Measurements from ENCODE around the gene SETX. TPM values are rescaled to one million over a fixed set of nuclear protein-coding genes. Genes with fewer than 3 reads are reported as not detected.

SETX gene
- polyA plus RNA-seq, 1 experiment: 31.5 TPM

- no peak overlapping the region for H3K27ac ChIP-seq (ENCODE audit: low read depth, low read length)
- peaks cover 71% of the 10 kb centered on the region for H3K27me3 ChIP-seq (ENCODE audit: control insufficient read depth, insufficient read depth, low read length)
- CTCF ChIA-PET: interaction anchor here (0.5 to 9.1 kb wide), 45 partner anchors 10 to 614 kb away, joined by 3 to 154 read pairs (median 3); no protein-coding TSS in a partner anchor
- POLR2A ChIA-PET: no interaction called here
- peak; percentile 96 for TF ChIP-seq CTCF (IDR thresholded peaks at IDR 0.05; ENCODE audit: low read depth, low read length)
- no peak overlapping the region for H3K4me3 ChIP-seq (ENCODE audit: low read depth, low read length)
- peak; percentile 30 for DNase-seq (ENCODE audit: low read depth, low spot score)
- H3K9me3 ChIP-seq (ENCODE audit: control insufficient read depth, insufficient read depth, low read length): no peaks in the 10 kb centered on the region; the same call in 1 of the 2 replicates
Measured at GRCh38 chr9:132235894-132236661, 118.7 kb downstream of the SETX start.

DNA sequence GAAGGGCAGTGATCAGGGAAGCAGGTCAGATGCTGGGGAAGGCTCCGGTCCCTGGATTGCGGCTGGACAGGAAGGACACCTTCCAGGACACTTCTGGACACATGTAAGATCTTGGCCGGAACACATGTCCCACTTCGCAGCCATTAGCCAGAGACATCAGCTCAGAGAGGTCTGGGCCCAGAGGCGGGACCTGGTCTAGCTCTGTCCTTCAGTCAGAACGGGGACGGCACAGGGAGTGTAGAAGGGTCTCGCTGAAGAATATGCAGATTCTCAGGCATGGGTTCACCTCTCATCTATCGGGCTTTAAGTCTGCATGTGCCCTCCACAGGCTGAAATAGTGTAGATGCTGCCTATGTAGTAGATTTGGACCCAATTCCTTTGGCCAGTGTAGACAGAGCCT, 119.7 kb downstream of the SETX start:
- no peak for TF ChIP-seq CTCF (IDR thresholded peaks at IDR 0.05; ENCODE audit: low read depth, low read length)
- POLR2A ChIA-PET: no interaction called here
- no peaks in the 10 kb centered on the region; the same call in 1 of the 2 replicates for H3K9me3 ChIP-seq (ENCODE audit: control insufficient read depth, insufficient read depth, low read length)
- no peak for DNase-seq (ENCODE audit: low read depth, low spot score)
- H3K4me3 ChIP-seq (ENCODE audit: low read depth, low read length): no peak overlapping the region
- CTCF ChIA-PET: interaction anchor here (1.2 to 9.1 kb wide), 7 partner anchors 12 to 473 kb away, joined by 3 to 154 read pairs (median 10); no protein-coding TSS in a partner anchor
- no peak overlapping the region for H3K27ac ChIP-seq (ENCODE audit: low read depth, low read length)
- peaks cover 64% of the 10 kb centered on the region for H3K27me3 ChIP-seq (ENCODE audit: control insufficient read depth, insufficient read depth, low read length)

DNA sequence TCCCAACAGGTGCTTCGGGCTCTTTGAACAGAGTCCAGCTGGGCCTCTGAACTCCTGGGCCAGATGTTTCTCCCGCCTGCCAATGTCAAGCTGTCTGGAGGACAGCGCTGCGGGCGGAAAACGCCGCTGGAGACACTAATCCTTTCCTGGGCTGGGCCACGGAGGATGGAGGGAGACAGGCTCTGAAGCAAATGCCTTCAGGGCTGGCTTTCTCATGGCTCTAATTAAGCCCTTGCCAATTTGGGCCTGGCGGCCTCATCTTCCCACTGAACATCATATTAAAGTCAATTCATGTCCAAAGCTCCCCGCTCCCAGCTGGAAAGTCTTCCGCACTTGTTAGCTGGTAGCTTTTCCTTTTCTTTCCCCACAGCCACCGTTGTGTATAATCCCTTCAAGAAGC, 120.3 kb downstream of the SETX start:
- POLR2A ChIA-PET: no interaction called here
- Histone ChIP-seq H3K27me3 (ENCODE audit: control insufficient read depth, insufficient read depth, low read length) (peaks cover 59% of the 10 kb centered on the region), H3K27ac (ENCODE audit: low read depth, low read length) (no peak overlapping the region), H3K9me3 (ENCODE audit: control insufficient read depth, insufficient read depth, low read length) (no peaks in the 10 kb centered on the region; the same call in 1 of the 2 replicates), H3K4me3 (ENCODE audit: low read depth, low read length) (no peak overlapping the region)
- no peak for DNase-seq (ENCODE audit: low read depth, low spot score)
- TF ChIP-seq CTCF (IDR thresholded peaks at IDR 0.05; ENCODE audit: low read depth, low read length): no peak
- CTCF ChIA-PET: interaction anchor here (0.6 to 9.1 kb wide), 5 partner anchors 17 to 485 kb away, joined by 3 to 154 read pairs (median 4); no protein-coding TSS in a partner anchor

DNA sequence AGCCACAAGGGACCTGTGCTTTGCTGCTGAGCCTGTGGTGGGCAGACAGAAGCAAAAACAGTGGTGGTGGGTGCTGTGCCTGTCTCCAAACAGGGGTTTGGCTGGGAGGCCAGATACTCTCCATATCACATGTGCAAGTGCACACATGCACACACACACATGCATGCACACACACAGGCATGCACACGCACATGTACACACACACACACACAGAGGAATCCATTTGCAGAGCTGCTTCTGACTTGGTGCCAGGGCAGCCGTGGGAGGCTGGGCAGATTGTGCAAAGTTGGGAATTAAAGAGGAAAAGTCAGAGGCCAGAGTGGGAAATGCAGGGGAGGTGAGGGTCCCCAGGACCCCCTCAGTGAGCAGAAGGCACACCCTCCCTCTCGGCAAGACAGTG, 121.6 kb downstream of the SETX start:
- Histone ChIP-seq H3K27ac (ENCODE audit: low read depth, low read length) (no peak overlapping the region), H3K27me3 (ENCODE audit: control insufficient read depth, insufficient read depth, low read length) (peaks cover 54% of the 10 kb centered on the region), H3K4me3 (ENCODE audit: low read depth, low read length) (no peak overlapping the region), H3K9me3 (ENCODE audit: control insufficient read depth, insufficient read depth, low read length) (no peaks in the 10 kb centered on the region)
- ChIA-PET POLR2A (no interaction called here), CTCF (interaction anchor here (0.6 to 9.1 kb wide), 4 partner anchors 62 to 484 kb away, joined by 3 to 154 read pairs (median 8); no protein-coding TSS in a partner anchor)
- DNase-seq (ENCODE audit: low read depth, low spot score): no peak
- no peak for TF ChIP-seq CTCF (IDR thresholded peaks at IDR 0.05; ENCODE audit: low read depth, low read length)

DNA sequence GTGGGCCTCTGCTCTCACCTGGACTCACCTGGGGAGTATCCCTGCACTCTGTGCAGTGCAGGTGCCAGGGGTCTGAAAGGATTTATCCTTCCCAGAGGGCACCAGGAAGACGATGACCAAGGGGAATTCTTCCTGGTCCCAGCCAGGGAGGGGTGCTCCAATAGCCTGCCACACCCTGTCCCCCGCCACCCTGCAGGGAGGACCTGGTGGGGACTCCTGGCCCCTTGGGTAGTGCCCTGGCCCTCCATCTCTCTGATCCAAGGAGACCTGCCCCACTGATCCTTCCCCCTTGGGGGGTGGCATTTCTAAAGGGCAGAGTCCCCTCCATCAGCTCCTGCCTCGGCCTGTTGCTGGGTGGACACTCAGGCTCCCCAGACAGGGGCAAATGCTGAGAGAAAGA, 122.3 kb downstream of the SETX start:
- no peak for DNase-seq (ENCODE audit: low read depth, low spot score)
- TF ChIP-seq CTCF (IDR thresholded peaks at IDR 0.05; ENCODE audit: low read depth, low read length): no peak
- CTCF ChIA-PET: interaction anchor here (9.1 kb wide), 1 partner anchor 471 kb away, joined by 154 read pairs; no protein-coding TSS in a partner anchor
- Histone ChIP-seq H3K4me3 (ENCODE audit: low read depth, low read length) (no peak overlapping the region), H3K27ac (ENCODE audit: low read depth, low read length) (no peak overlapping the region), H3K9me3 (ENCODE audit: control insufficient read depth, insufficient read depth, low read length) (no peaks in the 10 kb centered on the region), H3K27me3 (ENCODE audit: control insufficient read depth, insufficient read depth, low read length) (peaks cover 52% of the 10 kb centered on the region)
- POLR2A ChIA-PET: no interaction called here

Measured in AG04450 (cell line).